Thyroid gland (tissue), 4 donors: Measurements from ENCODE around the gene FBXL7.

ENCODE experiments used
- CTCF ChIP-seq, 6 experiments: fragments of 200-600 bp in 3 of 6; fragments of 450-650 bp in 3 of 6; sonication (generic) in 3 of 6; IDR thresholded peaks; one replicate each; pipeline ENCODE4 v1.5.1; 2016 to 2019; ENCODE audit warnings: antibody characterized with exemption in 6 of 6, mild to moderate bottlenecking in 2 of 6, inconsistent platforms in 1 of 6, moderate library complexity in 1 of 6
- POLR2A ChIP-seq, 2 donors: fragments of 450-650 bp; IDR thresholded peaks; one replicate each; pipeline ENCODE4 v1.6.1; 2017; ENCODE audit warnings: antibody characterized with exemption in 2 of 2, mild to moderate bottlenecking in 2 of 2, moderate library complexity in 1 of 2

GRCh38 chr5:15450473-15450872 is 49.5 kb upstream of the FBXL7 start:
- TF ChIP-seq CTCF (IDR thresholded peaks at IDR 0.05) (no peak), POLR2A (IDR thresholded peaks at IDR 0.05) (no peak)
